Smooth muscle cell (in vitro differentiated cells): ENCODE data around the gene ITM2B. TPM values are rescaled to one million over a fixed set of nuclear protein-coding genes. Genes with fewer than 3 reads are reported as not detected.

Experiments used
- DNase-seq: peaks from one replicate; lab custom pipeline; 2025; ENCODE audit not compliant: unreplicated experiment; lab: John Stamatoyannopoulos, UW
- H2AFZ ChIP-seq: fragments of 200-600 bp; sonication (generic); 2 replicates; pipeline ENCODE4 v1.6.0; 2016; ENCODE audit warnings: antibody characterized with exemption, low read depth, mild to moderate bottlenecking
- H3F3A ChIP-seq: fragments of 200-600 bp; sonication (generic); 2 replicates; pipeline ENCODE4 v1.6.0; 2017; ENCODE audit warnings: antibody characterized with exemption, low read depth
- H3K27ac ChIP-seq: fragments of 200-600 bp; sonication (generic); 2 replicates; pipeline ENCODE4 v1.5.1; 2016; ENCODE audit warnings: low read depth, mild to moderate bottlenecking
- H3K27me3 ChIP-seq: fragments of 200-600 bp; sonication (generic); 2 replicates; pipeline ENCODE4 v1.6.1; 2016; ENCODE audit warnings: low read depth, mild to moderate bottlenecking
- H3K36me3 ChIP-seq: fragments of 200-600 bp; sonication (generic); 2 replicates; pipeline ENCODE4 v1.5.1; 2016; ENCODE audit warnings: low read depth
- H3K4me1 ChIP-seq: fragments of 200-600 bp; sonication (generic); 2 replicates; pipeline ENCODE4 v1.5.1; 2016; ENCODE audit warnings: low read depth
- H3K4me2 ChIP-seq: fragments of 200-600 bp; sonication (generic); 2 replicates; pipeline ENCODE4 v1.6.0; 2016; ENCODE audit warnings: mild to moderate bottlenecking
- H3K4me3 ChIP-seq: fragments of 200-600 bp; sonication (generic); 2 replicates; pipeline ENCODE4 v1.5.1; 2016; ENCODE audit warnings: mild to moderate bottlenecking
- H3K79me2 ChIP-seq: fragments of 200-600 bp; sonication (generic); 2 replicates; pipeline ENCODE4 v1.6.0; 2016; ENCODE audit warnings: low read depth, mild to moderate bottlenecking
- H3K9ac ChIP-seq: fragments of 200-600 bp; sonication (generic); 2 replicates; pipeline ENCODE4 v1.6.0; 2016; ENCODE audit warnings: low read depth
- H3K9me3 ChIP-seq: fragments of 200-600 bp; sonication (generic); replicated peaks from 2 replicates; pipeline ENCODE4 v1.5.1; 2016; ENCODE audit warnings: low read depth
- H4K20me1 ChIP-seq: fragments of 200-600 bp; sonication (generic); 2 replicates; pipeline ENCODE4 v1.6.0; 2016; ENCODE audit warnings: low read depth
- CTCF ChIP-seq: fragments of 200-600 bp; sonication (generic); IDR thresholded peaks from 2 replicates; pipeline ENCODE4 v1.5.1; 2017; ENCODE audit warnings: borderline replicate concordance, mild to moderate bottlenecking, antibody characterized with exemption; ENCODE audit not compliant: insufficient read depth, poor library complexity, severe bottlenecking
- WGBS: methylation state at CpG from one replicate; pipeline ENCODE4 v1.1.7; 2016; ENCODE audit warnings: low lambda C conversion rate; 5-methylcytosine and 5-hydroxymethylcytosine counted together
- polyA plus RNA-seq: library from polyadenylated mRNA; unstranded; fragments of >200 nt; fragmentation: Nextera tagmentation; extraction: Ambion mirVana; gene quantifications from 2 replicates; pipeline ENCODE4 v1.2.1, GENCODE V29; 2016
- total RNA-seq: library from RNA; depleted of rRNA; stranded (reverse); fragments of >200 nt; gene quantifications from 2 replicates; pipeline ENCODE4 v1.2.3, GENCODE V29; 2014

ITM2B gene
- total and polyA plus RNA-seq, 2 experiments from 2014 or later: 397 to 557 TPM

GRCh38 chr13:48241651-48242050 is 8.6 kb downstream of the ITM2B start:
- DNase-seq: no peak
- no peaks in the 10 kb centered on the region for H3K9me3 ChIP-seq
- no peak for TF ChIP-seq CTCF
- H3K27ac ChIP-seq: no peak overlapping the region
- WGBS: 99% methylated on average over 4 of the region's 4 CpGs
- H3K4me1 ChIP-seq: peaks cover 8% of the 10 kb centered on the region
- H3K4me3 ChIP-seq: no peak overlapping the region
- H3K36me3 ChIP-seq: no peaks in the 10 kb centered on the region
- no peak overlapping the region for H3K4me2 ChIP-seq
- peaks cover 99% of the 10 kb centered on the region for H4K20me1 ChIP-seq
- no peaks in the 10 kb centered on the region for H3K27me3 ChIP-seq
- no peaks in the 10 kb centered on the region for H3F3A ChIP-seq
- no peak overlapping the region for H2AFZ ChIP-seq
- no peak overlapping the region for H3K9ac ChIP-seq
- peaks cover 98% of the 10 kb centered on the region for H3K79me2 ChIP-seq

- no peak overlapping the region for H3K4me2 ChIP-seq
- no peak overlapping the region for H3K27ac ChIP-seq
- no peaks in the 10 kb centered on the region for H3K27me3 ChIP-seq
- 96% methylated on average over 1 of the region's 1 CpG for WGBS
- H3K4me1 ChIP-seq: no peaks in the 10 kb centered on the region
- H3K79me2 ChIP-seq: peaks cover 98% of the 10 kb centered on the region
- no peak overlapping the region for H3K4me3 ChIP-seq
- H3F3A ChIP-seq: no peaks in the 10 kb centered on the region
- no peak for TF ChIP-seq CTCF
- no peaks in the 10 kb centered on the region for H3K9me3 ChIP-seq
- H3K9ac ChIP-seq: no peak overlapping the region
- H3K36me3 ChIP-seq: no peaks in the 10 kb centered on the region
- no peak overlapping the region for H2AFZ ChIP-seq
- peaks cover 99% of the 10 kb centered on the region for H4K20me1 ChIP-seq
- no peak for DNase-seq
Observed at GRCh38 chr13:48242677-48243076, 9.7 kb downstream of the ITM2B start.

- no peaks in the 10 kb centered on the region for H3K4me1 ChIP-seq
- no peaks in the 10 kb centered on the region for H3K9me3 ChIP-seq
- H3K4me3 ChIP-seq: no peak overlapping the region
- H3F3A ChIP-seq: no peaks in the 10 kb centered on the region
- no peak for DNase-seq
- H3K79me2 ChIP-seq: peaks cover 98% of the 10 kb centered on the region
- no peak overlapping the region for H2AFZ ChIP-seq
- WGBS: 94% methylated on average over 1 of the region's 1 CpG
- peaks cover 99% of the 10 kb centered on the region for H4K20me1 ChIP-seq
- H3K36me3 ChIP-seq: no peaks in the 10 kb centered on the region
- no peak overlapping the region for H3K9ac ChIP-seq
- no peaks in the 10 kb centered on the region for H3K27me3 ChIP-seq
- TF ChIP-seq CTCF: no peak
- no peak overlapping the region for H3K4me2 ChIP-seq
- H3K27ac ChIP-seq: no peak overlapping the region
Observed at GRCh38 chr13:48244159-48244558, 11.2 kb downstream of the ITM2B start.

- Histone ChIP-seq H3K79me2 (peaks cover 99% of the 10 kb centered on the region), H3K9ac (no peak overlapping the region), H3K4me1 (no peaks in the 10 kb centered on the region), H3K4me2 (no peak overlapping the region), H4K20me1 (peaks cover 98% of the 10 kb centered on the region), H3K4me3 (no peak overlapping the region), H3K27me3 (no peaks in the 10 kb centered on the region), H3K9me3 (no peaks in the 10 kb centered on the region), H2AFZ (no peak overlapping the region), H3F3A (no peaks in the 10 kb centered on the region), H3K36me3 (no peaks in the 10 kb centered on the region), H3K27ac (no peak overlapping the region)
- TF ChIP-seq CTCF: no peak
- DNase-seq: no peak
- 96% methylated on average over 2 of the region's 2 CpGs for WGBS
Observed at GRCh38 chr13:48246102-48246501, 13.1 kb downstream of the ITM2B start.
